ENCODE results near the gene C5orf63.
A peak's percentile ranks its signal among the peaks of the same experiment; 100 is the strongest.

The C5orf63 gene

DNA sequence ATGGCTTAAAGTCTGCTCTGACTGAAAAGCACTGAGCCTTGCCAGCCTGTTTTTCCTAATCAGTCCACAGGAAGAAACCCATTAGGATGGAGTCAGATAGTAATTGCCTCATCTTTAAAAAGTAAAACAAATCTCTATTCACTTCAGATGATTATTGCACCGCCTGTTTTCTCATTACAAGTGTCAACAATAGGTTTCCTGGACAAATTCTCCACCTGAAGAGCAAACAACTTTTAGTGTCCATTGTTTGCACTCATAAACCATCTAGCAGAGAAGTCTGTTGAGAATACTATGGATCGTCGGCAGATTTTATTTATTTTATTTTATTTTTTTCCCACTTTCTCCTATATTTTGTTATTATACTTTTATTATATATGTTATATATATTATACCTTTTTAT is 20.3 kb downstream of the C5orf63 start:
- H3K4me1 ChIP-seq (ENCODE audit: control insufficient read depth, insufficient read depth, low read length) = no peaks in the 10 kb centered on the region
- no peak overlapping the region for H3K4me3 ChIP-seq (ENCODE audit: low read length)
- DNase-seq (ENCODE audit: low read depth) = no peak
- H3K36me3 ChIP-seq (ENCODE audit: control insufficient read depth, insufficient read depth, low read length, severe bottlenecking) = no peaks in the 10 kb centered on the region
- H3K9me3 ChIP-seq (ENCODE audit: control insufficient read depth, low read length) = no peaks in the 10 kb centered on the region
- no peak overlapping the region for H3K9ac ChIP-seq (ENCODE audit: low read length)
- H3K27me3 ChIP-seq (replicated peaks; ENCODE audit: control insufficient read depth, insufficient read depth, low read length) = no peaks in the 10 kb centered on the region

DNA sequence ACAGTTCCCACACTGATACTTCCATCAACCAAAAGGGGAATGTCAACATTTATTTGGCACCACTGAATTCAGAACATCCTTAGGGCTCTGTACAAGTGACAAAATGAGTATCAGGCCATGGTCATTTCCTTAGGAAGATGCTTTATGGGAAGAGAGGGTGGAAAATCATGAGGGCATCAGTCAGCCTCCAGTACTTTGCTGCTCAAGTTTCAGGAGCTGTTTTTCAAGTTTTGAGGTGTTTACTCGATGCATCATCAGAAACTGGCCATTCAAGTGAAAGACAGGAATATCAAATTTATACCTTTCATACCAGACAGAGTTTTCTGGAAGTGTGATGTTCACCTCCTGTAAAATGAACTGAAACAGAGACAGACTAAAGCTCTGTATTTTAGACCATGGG is 21.7 kb downstream of the C5orf63 start:
- H3K4me3 ChIP-seq (ENCODE audit: low read length) = no peak overlapping the region
- H3K9ac ChIP-seq (ENCODE audit: low read length) = no peak overlapping the region
- H3K27me3 ChIP-seq (replicated peaks; ENCODE audit: control insufficient read depth, insufficient read depth, low read length) = no peaks in the 10 kb centered on the region
- H3K4me1 ChIP-seq (ENCODE audit: control insufficient read depth, insufficient read depth, low read length) = no peaks in the 10 kb centered on the region
- H3K9me3 ChIP-seq (ENCODE audit: control insufficient read depth, low read length) = no peaks in the 10 kb centered on the region
- DNase-seq (ENCODE audit: low read depth) = no peak
- H3K36me3 ChIP-seq (ENCODE audit: control insufficient read depth, insufficient read depth, low read length, severe bottlenecking) = no peaks in the 10 kb centered on the region

DNA sequence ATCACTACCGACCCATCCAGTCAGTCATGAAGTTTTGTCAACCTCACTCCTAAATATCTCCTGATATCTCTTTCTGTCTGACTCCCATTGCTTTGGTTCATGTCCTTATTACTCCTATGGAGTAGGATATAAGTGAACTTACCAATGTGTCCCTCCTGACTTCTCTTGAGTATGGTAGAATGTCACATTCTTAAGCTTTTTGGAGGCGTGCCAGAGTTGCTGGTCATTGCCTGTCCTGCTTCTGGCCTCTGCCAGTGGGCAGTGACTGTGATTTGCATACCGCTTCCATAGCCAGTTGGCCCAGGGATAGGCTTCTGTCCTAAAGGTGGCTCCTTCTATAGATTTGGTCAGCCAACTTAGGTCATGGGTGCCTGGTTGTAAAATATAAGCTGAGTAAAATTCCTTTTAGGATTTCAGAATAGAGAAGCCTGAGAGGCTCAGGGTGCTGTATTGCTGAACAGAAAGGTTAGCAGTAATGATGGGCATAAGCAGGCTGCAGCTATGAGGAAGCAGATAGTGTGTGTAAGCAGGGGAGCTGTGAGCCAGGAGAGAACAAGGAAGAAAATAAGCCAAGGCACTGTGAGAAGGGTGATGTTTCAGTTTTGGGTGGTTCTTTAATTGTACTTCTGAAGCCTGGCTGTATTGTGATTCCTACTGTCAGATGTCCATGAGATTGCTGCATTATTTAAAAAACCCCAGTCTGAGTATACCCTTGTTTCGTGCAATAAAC is 26.8 kb downstream of the C5orf63 start:
- H3K36me3 ChIP-seq (ENCODE audit: control insufficient read depth, insufficient read depth, low read length, severe bottlenecking) = no peaks in the 10 kb centered on the region
- H3K4me1 ChIP-seq (ENCODE audit: control insufficient read depth, insufficient read depth, low read length) = peaks cover 3% of the 10 kb centered on the region
- H3K9ac ChIP-seq (ENCODE audit: low read length) = no peak overlapping the region

DNA sequence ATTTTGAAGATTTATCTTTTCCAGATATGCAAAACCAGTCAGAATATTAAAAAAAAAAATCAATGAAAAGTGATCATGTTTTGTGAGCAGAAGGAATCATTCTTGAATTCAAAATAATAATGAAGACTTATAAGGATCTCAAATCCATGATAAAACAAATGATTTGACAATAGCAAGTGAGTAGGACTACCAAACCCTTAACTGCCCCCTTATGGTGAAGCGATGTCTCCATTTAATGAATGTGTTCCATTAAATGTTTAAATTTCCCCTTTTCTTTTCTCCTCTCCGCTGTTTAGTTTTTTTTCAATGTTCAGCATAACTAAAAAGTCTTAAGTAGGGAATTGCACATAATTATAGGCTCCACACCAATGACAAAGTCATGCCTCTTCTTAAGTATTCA is 30.7 kb downstream of the C5orf63 start:
- peak; percentile 20 for DNase-seq (ENCODE audit: low read depth)

More for the DNA sequence above, 26.8 kb downstream of the C5orf63 start:
- Histone ChIP-seq H3K27me3 (replicated peaks; ENCODE audit: control insufficient read depth, insufficient read depth, low read length) (no peaks in the 10 kb centered on the region), H3K4me3 (ENCODE audit: low read length) (no peak overlapping the region), H3K9me3 (ENCODE audit: control insufficient read depth, low read length) (no peaks in the 10 kb centered on the region)
- no peak for DNase-seq (ENCODE audit: low read depth)

DNA sequence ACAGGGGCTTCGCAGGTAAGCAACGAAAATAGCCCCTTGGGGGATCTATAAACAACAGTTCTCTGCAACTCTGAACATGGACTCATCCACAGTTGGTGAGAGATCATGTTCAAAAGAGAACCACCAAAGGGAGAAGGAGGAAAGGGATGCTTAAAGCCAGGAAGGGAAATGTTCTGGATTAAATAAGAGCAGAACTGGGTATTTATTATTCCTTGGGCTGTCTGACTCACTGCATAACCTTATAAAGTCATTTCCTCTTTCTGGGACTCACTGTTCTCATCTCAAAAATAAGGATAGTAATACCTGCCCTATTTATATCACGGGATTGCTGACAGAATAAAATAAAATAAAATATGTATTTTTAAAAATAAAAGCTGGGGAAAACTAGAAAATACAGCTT is 31.7 kb downstream of the C5orf63 start:
- H3K9me3 ChIP-seq (ENCODE audit: control insufficient read depth, low read length) = no peaks in the 10 kb centered on the region
- no peak overlapping the region for H3K9ac ChIP-seq (ENCODE audit: low read length)
- no peaks in the 10 kb centered on the region for H3K27me3 ChIP-seq (replicated peaks; ENCODE audit: control insufficient read depth, insufficient read depth, low read length)
- H3K36me3 ChIP-seq (ENCODE audit: control insufficient read depth, insufficient read depth, low read length, severe bottlenecking) = no peaks in the 10 kb centered on the region
- H3K4me1 ChIP-seq (ENCODE audit: control insufficient read depth, insufficient read depth, low read length) = peaks cover 6% of the 10 kb centered on the region
- H3K4me3 ChIP-seq (ENCODE audit: low read length) = no peak overlapping the region
- DNase-seq (ENCODE audit: low read depth) = peak; percentile 31

More for the DNA sequence above, 30.7 kb downstream of the C5orf63 start:
- H3K9ac ChIP-seq (ENCODE audit: low read length) = no peak overlapping the region
- H3K27me3 ChIP-seq (replicated peaks; ENCODE audit: control insufficient read depth, insufficient read depth, low read length) = no peaks in the 10 kb centered on the region
- H3K9me3 ChIP-seq (ENCODE audit: control insufficient read depth, low read length) = no peaks in the 10 kb centered on the region
- H3K4me3 ChIP-seq (ENCODE audit: low read length) = no peak overlapping the region
- no peaks in the 10 kb centered on the region for H3K36me3 ChIP-seq (ENCODE audit: control insufficient read depth, insufficient read depth, low read length, severe bottlenecking)
- H3K4me1 ChIP-seq (ENCODE audit: control insufficient read depth, insufficient read depth, low read length) = peaks cover 6% of the 10 kb centered on the region

DNA sequence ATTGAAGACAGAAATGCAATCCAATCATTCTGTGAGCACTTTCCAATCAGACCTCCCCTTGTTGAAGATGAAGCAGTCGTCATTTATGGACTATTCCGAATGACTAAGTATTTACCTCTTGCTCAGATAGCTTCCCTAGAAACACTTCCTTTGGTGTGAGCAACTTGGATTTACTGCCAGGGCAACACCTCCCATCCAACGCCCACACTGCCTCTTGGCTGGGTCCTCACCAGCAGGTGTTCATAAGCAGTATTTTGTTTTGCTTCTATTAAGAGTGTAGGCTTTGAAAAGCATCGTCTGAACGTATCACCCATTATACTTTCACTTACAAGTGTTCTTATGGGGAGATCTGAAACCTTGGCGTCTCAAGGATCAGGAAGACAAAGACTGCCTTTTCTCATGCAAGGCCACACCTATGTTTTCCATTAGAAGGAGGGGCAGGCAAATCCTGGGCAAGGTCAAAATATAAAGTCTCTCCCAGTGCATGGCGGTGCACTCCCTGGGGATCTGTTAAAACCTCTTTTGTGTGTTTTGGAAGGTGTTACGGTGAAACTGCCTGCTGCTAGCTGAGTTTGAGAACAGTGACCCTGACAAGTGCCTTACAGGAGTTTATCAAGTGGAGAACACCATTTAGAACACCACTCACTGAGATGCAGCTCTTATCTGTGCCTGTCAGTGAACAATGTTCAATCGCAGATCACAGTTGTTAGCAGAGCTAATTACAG is 32.3 kb downstream of the C5orf63 start:
- Histone ChIP-seq H3K36me3 (ENCODE audit: control insufficient read depth, insufficient read depth, low read length, severe bottlenecking) (no peaks in the 10 kb centered on the region), H3K9me3 (ENCODE audit: control insufficient read depth, low read length) (no peaks in the 10 kb centered on the region), H3K9ac (ENCODE audit: low read length) (no peak overlapping the region), H3K27me3 (replicated peaks; ENCODE audit: control insufficient read depth, insufficient read depth, low read length) (no peaks in the 10 kb centered on the region), H3K4me3 (ENCODE audit: low read length) (no peak overlapping the region), H3K4me1 (ENCODE audit: control insufficient read depth, insufficient read depth, low read length) (peaks cover 6% of the 10 kb centered on the region)
- DNase-seq (ENCODE audit: low read depth) = no peak

DNA sequence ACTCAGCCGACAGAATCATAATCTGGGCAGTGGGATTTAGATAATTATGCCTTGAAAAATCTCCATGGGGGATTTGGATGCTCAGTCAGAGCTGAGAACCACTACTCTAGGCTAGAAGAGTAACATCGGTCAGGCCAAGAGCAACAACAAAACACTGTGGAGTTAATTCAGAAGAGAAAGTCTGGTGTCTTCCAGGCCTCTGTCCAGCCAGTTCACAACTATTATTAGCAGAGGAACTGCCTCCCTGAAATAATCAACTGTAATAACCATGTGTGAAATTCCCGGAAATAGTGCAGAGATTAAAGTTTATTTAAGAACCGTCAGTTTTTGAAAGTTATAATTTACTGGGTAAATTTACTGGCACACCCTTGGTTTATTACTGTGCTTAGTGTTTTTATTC is 34.8 kb downstream of the C5orf63 start:
- Histone ChIP-seq H3K4me3 (ENCODE audit: low read length) (no peak overlapping the region), H3K27me3 (replicated peaks; ENCODE audit: control insufficient read depth, insufficient read depth, low read length) (peaks cover 5% of the 10 kb centered on the region), H3K9me3 (ENCODE audit: control insufficient read depth, low read length) (no peaks in the 10 kb centered on the region), H3K4me1 (ENCODE audit: control insufficient read depth, insufficient read depth, low read length) (peaks cover 6% of the 10 kb centered on the region), H3K36me3 (ENCODE audit: control insufficient read depth, insufficient read depth, low read length, severe bottlenecking) (no peaks in the 10 kb centered on the region), H3K9ac (ENCODE audit: low read length) (no peak overlapping the region)
- DNase-seq (ENCODE audit: low read depth) = no peak

DNA sequence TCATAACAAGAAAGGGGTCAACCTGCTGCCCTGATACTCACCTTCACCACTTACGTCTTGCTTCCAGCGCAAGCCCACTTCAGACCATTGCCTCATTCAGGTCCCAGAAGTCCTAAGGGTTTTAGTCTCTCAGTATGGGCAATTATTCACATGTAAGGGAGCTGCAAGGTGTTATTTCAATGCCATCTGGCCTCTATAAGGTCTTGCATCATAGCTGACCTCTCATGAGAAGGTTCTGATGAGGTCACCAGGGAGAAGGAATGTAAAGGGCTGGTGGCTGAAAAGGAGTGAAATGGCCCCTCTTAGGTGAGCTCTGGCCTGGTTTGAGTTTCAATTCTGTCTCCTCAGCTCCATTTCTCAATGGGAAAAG is 41.5 kb downstream of the C5orf63 start:
- Histone ChIP-seq H3K9me3 (ENCODE audit: control insufficient read depth, low read length) (no peaks in the 10 kb centered on the region), H3K9ac (ENCODE audit: low read length) (no peak overlapping the region), H3K36me3 (ENCODE audit: control insufficient read depth, insufficient read depth, low read length, severe bottlenecking) (no peaks in the 10 kb centered on the region), H3K27me3 (replicated peaks; ENCODE audit: control insufficient read depth, insufficient read depth, low read length) (peaks cover 7% of the 10 kb centered on the region), H3K4me3 (ENCODE audit: low read length) (no peak overlapping the region), H3K4me1 (ENCODE audit: control insufficient read depth, insufficient read depth, low read length) (peaks cover 19% of the 10 kb centered on the region)
- peak; percentile 14 for DNase-seq (ENCODE audit: low read depth)

DNA sequence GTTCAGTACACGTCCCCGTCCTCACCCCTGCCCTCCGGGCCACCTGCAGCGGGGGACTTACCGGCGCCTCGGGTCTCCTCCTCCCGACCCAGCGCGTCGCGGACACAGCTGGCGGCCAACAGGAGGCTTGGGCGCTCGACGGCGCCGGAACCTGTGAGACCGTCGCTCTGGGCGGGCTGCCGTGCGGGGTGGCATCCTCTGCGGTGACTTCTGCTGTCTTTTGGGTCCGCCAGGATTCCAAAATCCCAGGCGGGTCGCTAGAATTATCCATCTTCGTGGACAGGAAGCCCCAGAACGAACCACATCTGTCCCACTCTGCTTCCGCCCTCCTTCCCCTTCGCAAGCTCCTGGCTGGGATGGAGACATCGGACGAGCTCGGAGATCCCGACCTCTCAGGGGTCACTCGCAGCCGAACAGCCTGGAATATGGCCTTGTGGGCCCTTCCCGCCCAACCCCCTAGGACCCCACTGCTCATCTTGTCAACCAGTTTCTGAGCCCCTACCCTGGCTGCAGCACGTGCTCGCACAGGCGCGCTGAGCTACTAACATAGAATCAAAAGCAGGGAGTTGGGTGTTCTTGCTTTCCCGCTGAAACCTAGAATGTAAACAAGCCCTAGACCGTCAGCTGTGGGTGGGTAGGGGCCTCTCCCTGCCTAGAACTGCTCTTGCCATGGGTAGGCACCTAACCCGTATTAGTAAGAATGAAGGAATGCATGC is 42.0 kb downstream of the C5orf63 start:
- H3K36me3 ChIP-seq (ENCODE audit: control insufficient read depth, insufficient read depth, low read length, severe bottlenecking) = no peaks in the 10 kb centered on the region
- DNase-seq (ENCODE audit: low read depth) = no peak

DNA sequence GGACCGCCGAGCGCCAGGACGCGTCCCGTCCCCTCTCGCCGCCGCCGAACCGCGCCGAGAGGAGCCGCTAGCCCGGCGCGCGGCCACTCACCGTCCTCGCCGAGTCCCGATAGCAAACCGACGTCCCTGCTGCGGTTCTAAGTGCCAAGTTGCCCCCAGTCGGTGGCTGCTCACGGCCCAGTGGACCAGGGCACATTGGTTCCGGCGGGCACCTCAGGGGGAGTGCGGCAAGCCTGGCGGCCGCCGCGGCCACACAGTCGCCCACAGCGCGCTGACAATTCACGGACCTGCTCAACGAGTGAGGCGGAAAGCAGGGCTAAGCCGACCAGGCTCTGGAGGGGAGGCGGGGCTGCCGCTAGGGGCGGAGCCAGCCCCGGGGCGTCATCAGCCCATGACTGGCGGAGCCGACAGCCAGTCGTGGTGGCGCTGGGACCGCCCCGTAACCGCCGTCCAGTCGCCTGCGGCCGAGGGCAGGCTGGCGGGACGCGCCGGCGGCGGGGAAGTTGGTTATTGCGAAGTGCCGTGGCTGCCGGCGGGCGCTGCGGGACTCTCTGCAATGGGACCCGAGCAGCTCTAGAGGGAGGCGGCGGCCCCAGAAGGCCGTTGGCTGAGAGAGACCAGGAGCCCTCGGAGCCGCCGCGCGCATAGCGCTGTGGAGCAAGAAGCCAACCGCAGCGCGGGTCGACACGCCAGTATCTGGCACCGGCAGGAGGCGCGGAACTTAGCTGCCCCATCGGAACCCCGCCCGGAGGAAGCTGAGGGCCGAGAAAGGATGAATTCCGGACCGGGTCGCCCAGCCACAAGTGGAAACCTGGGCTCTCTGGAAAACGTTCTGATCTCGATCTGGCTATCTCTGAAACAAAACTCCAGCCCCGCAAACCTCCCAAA is 42.8 kb downstream of the C5orf63 start, which contains the start of gene MARCHF3:
TSS of gene MARCHF3 (minus strand) at position 300 of the 888 bp plus-strand sequence. CDS start 112,387 bp downstream, outside the sequence.
- peaks cover 22% of the 10 kb centered on the region for H3K4me1 ChIP-seq (ENCODE audit: control insufficient read depth, insufficient read depth, low read length)
- H3K27me3 ChIP-seq (replicated peaks; ENCODE audit: control insufficient read depth, insufficient read depth, low read length) = peaks cover 7% of the 10 kb centered on the region
- H3K4me3 ChIP-seq (ENCODE audit: low read length) = peak within 1 kb of the TSS; percentile 91
- no peaks in the 10 kb centered on the region for H3K9me3 ChIP-seq (ENCODE audit: control insufficient read depth, low read length)
- peak within 1 kb of the TSS; percentile 87 for H3K9ac ChIP-seq (ENCODE audit: low read length)
- no peaks in the 10 kb centered on the region for H3K36me3 ChIP-seq (ENCODE audit: control insufficient read depth, insufficient read depth, low read length, severe bottlenecking)
- DNase-seq (ENCODE audit: low read depth) = peak; percentile 98

More for the DNA sequence above, 42.0 kb downstream of the C5orf63 start:
- Histone ChIP-seq H3K27me3 (replicated peaks; ENCODE audit: control insufficient read depth, insufficient read depth, low read length) (peaks cover 7% of the 10 kb centered on the region), H3K9me3 (ENCODE audit: control insufficient read depth, low read length) (no peaks in the 10 kb centered on the region), H3K4me3 (ENCODE audit: low read length) (peak overlapping the region; percentile 91), H3K9ac (ENCODE audit: low read length) (peak overlapping the region; percentile 66), H3K4me1 (ENCODE audit: control insufficient read depth, insufficient read depth, low read length) (peaks cover 19% of the 10 kb centered on the region)
